ENCODE data around the gene TRPV4. TPM values are rescaled to one million over a fixed set of nuclear protein-coding genes. Genes with fewer than 3 reads are reported as not detected.

Gene TRPV4
- polyA plus RNA-seq, 1 of the 3 experiments (the other 2 are of a cell fraction) = 5.2 TPM

GRCh38 chr12:109793411-109793810 is 39.8 kb downstream of the TRPV4 start (continued):
- TF ChIP-seq RXRA (IDR thresholded peaks at IDR 0.05; ENCODE audit: borderline replicate concordance, low read depth) (no peak), TCF12 (IDR thresholded peaks at IDR 0.05) (no peak), FOXJ3 (CRISPR knock-in tag; IDR thresholded peaks at IDR 0.05) (no peak), JUND (IDR thresholded peaks at IDR 0.05) (no peak), ELF1 (IDR thresholded peaks at IDR 0.05) (no peak), NRF1 (IDR thresholded peaks at IDR 0.05; ENCODE audit: low read depth, low read length) (no peak), YY1 (IDR thresholded peaks at IDR 0.05; ENCODE audit: low read depth) (no peak), TAF1 (IDR thresholded peaks at IDR 0.05; ENCODE audit: borderline replicate concordance, low read depth, low read length) (no peak), RFX5 (IDR thresholded peaks at IDR 0.05; ENCODE audit: low read length) (no peak)
- TF ChIP-seq, protein P1, sequence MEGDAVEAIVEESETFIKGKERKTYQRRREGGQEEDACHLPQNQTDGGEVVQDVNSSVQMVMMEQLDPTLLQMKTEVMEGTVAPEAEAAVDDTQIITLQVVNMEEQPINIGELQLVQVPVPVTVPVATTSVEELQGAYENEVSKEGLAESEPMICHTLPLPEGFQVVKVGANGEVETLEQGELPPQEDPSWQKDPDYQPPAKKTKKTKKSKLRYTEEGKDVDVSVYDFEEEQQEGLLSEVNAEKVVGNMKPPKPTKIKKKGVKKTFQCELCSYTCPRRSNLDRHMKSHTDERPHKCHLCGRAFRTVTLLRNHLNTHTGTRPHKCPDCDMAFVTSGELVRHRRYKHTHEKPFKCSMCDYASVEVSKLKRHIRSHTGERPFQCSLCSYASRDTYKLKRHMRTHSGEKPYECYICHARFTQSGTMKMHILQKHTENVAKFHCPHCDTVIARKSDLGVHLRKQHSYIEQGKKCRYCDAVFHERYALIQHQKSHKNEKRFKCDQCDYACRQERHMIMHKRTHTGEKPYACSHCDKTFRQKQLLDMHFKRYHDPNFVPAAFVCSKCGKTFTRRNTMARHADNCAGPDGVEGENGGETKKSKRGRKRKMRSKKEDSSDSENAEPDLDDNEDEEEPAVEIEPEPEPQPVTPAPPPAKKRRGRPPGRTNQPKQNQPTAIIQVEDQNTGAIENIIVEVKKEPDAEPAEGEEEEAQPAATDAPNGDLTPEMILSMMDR (IDR thresholded peaks at IDR 0.05) = no peak

DNA sequence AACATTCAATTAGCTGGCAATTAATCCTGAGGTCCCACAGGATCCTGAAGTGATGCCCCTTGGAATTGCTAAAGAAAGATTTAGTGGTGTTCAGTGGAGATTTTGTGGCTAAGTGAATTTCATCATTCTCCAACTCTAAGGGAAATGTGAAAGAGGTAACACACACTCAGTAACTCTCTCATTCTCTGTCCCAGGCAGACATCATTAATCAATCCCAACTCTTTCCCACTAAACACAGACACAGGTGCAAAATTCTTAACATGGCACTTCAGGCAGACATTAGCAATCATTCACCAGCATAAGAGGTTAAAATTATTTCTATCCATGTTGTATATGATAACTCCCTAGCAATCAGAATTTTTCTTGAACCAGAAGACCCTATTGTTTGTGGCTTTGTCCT is 40.2 kb downstream of the TRPV4 start:
- Histone ChIP-seq H3K4me2 (no peak overlapping the region), H3K9me2 (no peaks in the 10 kb centered on the region), H3F3A (replicated peaks; ENCODE audit: insufficient read depth) (peaks cover 9% of the 10 kb centered on the region), H3K9me3 (no peaks in the 10 kb centered on the region), H3K27ac (ENCODE audit: low read depth in 2 of 2, low read length in 1 of 2) (no peak overlapping the region), H4K20me1 (ENCODE audit: insufficient read depth) (no peaks in the 10 kb centered on the region), H3K36me3 (replicated peaks in 1 of 2; ENCODE audit: control insufficient read depth in 1 of 2, insufficient read depth in 2 of 2, low read length in 1 of 2) (no peaks in the 10 kb centered on the region), H3K27me3 (ENCODE audit: insufficient read depth) (no peaks in the 10 kb centered on the region), H3K4me3 (ENCODE audit: low read depth in 2 of 2, low read length in 1 of 2) (no peak overlapping the region), H2AFZ (ENCODE audit: low read depth) (no peak overlapping the region), H3K4me1 (ENCODE audit: control insufficient read depth in 1 of 2, insufficient read depth in 2 of 2, low read depth in 1 of 2, low read length in 1 of 2) (no peaks in the 10 kb centered on the region), H3K9ac (no peak overlapping the region), H3K79me2 (ENCODE audit: insufficient read depth) (no peaks in the 10 kb centered on the region)
- CTCF ChIA-PET = interaction anchor here (2.5 kb wide), 1 partner anchor 12 kb away, joined by 11 read pairs; no protein-coding TSS in a partner anchor
- TF ChIP-seq NRF1 (IDR thresholded peaks at IDR 0.05; ENCODE audit: low read depth, low read length) = no peak
- no peak for TF ChIP-seq ELF1 (IDR thresholded peaks at IDR 0.05)
- TF ChIP-seq FOSL2 (IDR thresholded peaks at IDR 0.05; ENCODE audit: borderline replicate concordance, low read depth) = no peak
- no peak for TF ChIP-seq RCOR1 (IDR thresholded peaks at IDR 0.05; ENCODE audit: low read length)
- TF ChIP-seq TEAD4 (IDR thresholded peaks at IDR 0.05; ENCODE audit: borderline replicate concordance, insufficient read depth) = no peak
- TF ChIP-seq GATA2 (CRISPR knock-in tag; IDR thresholded peaks at IDR 0.05) = no peak
- no peak for TF ChIP-seq IRF3 (IDR thresholded peaks at IDR 0.05; ENCODE audit: low read depth, low read length)
- TF ChIP-seq SMC3 (IDR thresholded peaks at IDR 0.05; ENCODE audit: low read depth, low read length) = no peak
- DNase-seq = no peak
- POLR2A ChIA-PET = no interaction called here
